Measurements from ENCODE around the gene ARSG. TPM values are rescaled to one million over a fixed set of nuclear protein-coding genes. Genes with fewer than 3 reads are reported as not detected.

Gene ARSG
- total and polyA plus RNA-seq, 2 of the 13 experiments (the other 11 are each of a cell fraction or from before 2014, with no cell fraction given), result 3.7 to 15.2 TPM

DNA sequence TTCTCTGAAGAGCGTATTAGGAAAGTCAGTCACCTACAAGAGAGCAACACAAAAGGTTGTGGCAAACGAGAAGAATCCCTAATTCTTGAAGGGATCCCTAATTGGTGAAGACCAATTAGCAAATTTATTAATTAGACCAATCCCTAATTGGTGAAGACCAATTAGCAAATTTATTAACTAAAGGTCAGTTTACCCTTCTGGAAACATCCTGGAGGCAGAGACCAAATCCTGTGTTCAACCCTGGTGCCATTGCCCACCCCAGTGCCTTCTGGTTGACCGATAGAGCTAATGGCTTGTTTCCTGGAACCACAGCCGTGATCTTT is 91.8 kb downstream of the ARSG start (continued):
- TF ChIP-seq ZNF280D (CRISPR knock-in tag; IDR thresholded peaks at IDR 0.05) (peak; percentile 14), PRMT3 (CRISPR knock-in tag; IDR thresholded peaks at IDR 0.05; ENCODE audit: borderline replicate concordance, low read depth) (no peak), ZNF557 (CRISPR knock-in tag; IDR thresholded peaks at IDR 0.05) (no peak), ZNF207 (IDR thresholded peaks at IDR 0.05; ENCODE audit: borderline replicate concordance) (no peak), SIN3A (IDR thresholded peaks at IDR 0.05; ENCODE audit: borderline replicate concordance, low read depth, low read length) (no peak), ZNF225 (CRISPR knock-in tag; IDR thresholded peaks at IDR 0.05) (no peak), ZSCAN20 (CRISPR knock-in tag; IDR thresholded peaks at IDR 0.05; ENCODE audit: borderline replicate concordance) (no peak), HNF1B (CRISPR knock-in tag; IDR thresholded peaks at IDR 0.05) (0 out of 2 replicates have a peak, but pooled peaks have one; percentile 7), MEIS2 (CRISPR knock-in tag; IDR thresholded peaks at IDR 0.05) (no peak), CBFB (CRISPR knock-in tag; IDR thresholded peaks at IDR 0.05) (0 out of 2 replicates have a peak, but pooled peaks have one; percentile 23), NFKBIZ (CRISPR knock-in tag; IDR thresholded peaks at IDR 0.05) (0 out of 2 replicates have a peak, but pooled peaks have one; percentile 64), POLR2A (IDR thresholded peaks at IDR 0.05; ENCODE audit: insufficient read depth in 1 of 2, low read depth in 2 of 2, low read length in 2 of 2) (peak in 1 of 2 experiments; percentile 24; a peak in 1 of 4 replicates), ZNF263 (CRISPR knock-in tag; IDR thresholded peaks at IDR 0.05) (peak; percentile 26; the same call in 1 of the 2 replicates), ZEB1 (IDR thresholded peaks at IDR 0.05; ENCODE audit: insufficient replicate concordance, low read depth) (peak; percentile 11)
- TF ChIP-seq, protein P1, sequence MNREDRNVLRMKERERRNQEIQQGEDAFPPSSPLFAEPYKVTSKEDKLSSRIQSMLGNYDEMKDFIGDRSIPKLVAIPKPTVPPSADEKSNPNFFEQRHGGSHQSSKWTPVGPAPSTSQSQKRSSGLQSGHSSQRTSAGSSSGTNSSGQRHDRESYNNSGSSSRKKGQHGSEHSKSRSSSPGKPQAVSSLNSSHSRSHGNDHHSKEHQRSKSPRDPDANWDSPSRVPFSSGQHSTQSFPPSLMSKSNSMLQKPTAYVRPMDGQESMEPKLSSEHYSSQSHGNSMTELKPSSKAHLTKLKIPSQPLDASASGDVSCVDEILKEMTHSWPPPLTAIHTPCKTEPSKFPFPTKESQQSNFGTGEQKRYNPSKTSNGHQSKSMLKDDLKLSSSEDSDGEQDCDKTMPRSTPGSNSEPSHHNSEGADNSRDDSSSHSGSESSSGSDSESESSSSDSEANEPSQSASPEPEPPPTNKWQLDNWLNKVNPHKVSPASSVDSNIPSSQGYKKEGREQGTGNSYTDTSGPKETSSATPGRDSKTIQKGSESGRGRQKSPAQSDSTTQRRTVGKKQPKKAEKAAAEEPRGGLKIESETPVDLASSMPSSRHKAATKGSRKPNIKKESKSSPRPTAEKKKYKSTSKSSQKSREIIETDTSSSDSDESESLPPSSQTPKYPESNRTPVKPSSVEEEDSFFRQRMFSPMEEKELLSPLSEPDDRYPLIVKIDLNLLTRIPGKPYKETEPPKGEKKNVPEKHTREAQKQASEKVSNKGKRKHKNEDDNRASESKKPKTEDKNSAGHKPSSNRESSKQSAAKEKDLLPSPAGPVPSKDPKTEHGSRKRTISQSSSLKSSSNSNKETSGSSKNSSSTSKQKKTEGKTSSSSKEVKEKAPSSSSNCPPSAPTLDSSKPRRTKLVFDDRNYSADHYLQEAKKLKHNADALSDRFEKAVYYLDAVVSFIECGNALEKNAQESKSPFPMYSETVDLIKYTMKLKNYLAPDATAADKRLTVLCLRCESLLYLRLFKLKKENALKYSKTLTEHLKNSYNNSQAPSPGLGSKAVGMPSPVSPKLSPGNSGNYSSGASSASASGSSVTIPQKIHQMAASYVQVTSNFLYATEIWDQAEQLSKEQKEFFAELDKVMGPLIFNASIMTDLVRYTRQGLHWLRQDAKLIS (CRISPR knock-in tag; IDR thresholded peaks at IDR 0.05), result peak; percentile 43; the same call in 1 of the 2 replicates
- TF ChIP-seq, protein P2, sequence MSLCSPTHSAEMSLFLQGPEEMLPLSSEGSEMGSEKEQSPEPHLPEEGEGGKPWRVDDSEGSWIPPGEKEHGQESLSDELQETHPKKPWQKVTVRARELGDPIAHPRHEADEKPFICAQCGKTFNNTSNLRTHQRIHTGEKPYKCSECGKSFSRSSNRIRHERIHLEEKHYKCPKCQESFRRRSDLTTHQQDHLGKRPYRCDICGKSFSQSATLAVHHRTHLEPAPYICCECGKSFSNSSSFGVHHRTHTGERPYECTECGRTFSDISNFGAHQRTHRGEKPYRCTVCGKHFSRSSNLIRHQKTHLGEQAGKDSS (CRISPR knock-in tag; IDR thresholded peaks at IDR 0.05; ENCODE audit: borderline replicate concordance, low read depth), result 0 out of 2 replicates have a peak, but pooled peaks have one; percentile 11
- TF ChIP-seq, protein P3, sequence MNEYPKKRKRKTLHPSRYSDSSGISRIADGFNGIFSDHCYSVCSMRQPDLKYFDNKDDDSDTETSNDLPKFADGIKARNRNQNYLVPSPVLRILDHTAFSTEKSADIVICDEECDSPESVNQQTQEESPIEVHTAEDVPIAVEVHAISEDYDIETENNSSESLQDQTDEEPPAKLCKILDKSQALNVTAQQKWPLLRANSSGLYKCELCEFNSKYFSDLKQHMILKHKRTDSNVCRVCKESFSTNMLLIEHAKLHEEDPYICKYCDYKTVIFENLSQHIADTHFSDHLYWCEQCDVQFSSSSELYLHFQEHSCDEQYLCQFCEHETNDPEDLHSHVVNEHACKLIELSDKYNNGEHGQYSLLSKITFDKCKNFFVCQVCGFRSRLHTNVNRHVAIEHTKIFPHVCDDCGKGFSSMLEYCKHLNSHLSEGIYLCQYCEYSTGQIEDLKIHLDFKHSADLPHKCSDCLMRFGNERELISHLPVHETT (CRISPR knock-in tag; conservative IDR thresholded peaks at IDR 0.05), result 0 out of 2 replicates have a peak, but pooled peaks have one; percentile 40
